Activated gamma-delta T cell treated with anti-CD3 and anti-CD28 coated beads, Interleukin-2, amount 50 U/mL, for 16 hours (primary cell): ENCODE results near the gene APOA1.

Experiments
- DNase-seq: peaks from one replicate; pipeline ENCODE4 v3.0.0-alpha.2; 2020; ENCODE audit warnings: low read depth

APOA1 gene

GRCh38 chr11:116833816-116834534 lies 3.4 kb downstream of the APOA1 start:
- DNase-seq, result no peak

DNA sequence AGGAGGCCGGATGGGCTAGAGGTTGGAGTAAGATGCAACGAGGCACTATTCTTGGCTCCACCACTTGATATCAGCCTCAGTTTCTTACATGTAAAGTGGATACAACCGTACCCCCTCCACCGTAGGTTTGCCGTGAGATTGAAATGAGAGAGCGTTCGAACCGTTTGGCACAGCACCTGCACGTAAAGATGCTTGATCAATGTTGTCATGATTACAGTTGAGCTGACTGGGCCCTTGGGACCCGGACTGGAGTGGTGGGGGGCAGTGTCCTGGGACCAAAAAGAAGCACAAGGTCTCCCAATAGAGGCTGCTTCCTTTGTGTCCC lies 4.0 kb downstream of the APOA1 start:
- DNase-seq, result no peak

- no peak for DNase-seq
Measured at GRCh38 chr11:116832350-116833290, 4.8 kb downstream of the APOA1 start.

DNA sequence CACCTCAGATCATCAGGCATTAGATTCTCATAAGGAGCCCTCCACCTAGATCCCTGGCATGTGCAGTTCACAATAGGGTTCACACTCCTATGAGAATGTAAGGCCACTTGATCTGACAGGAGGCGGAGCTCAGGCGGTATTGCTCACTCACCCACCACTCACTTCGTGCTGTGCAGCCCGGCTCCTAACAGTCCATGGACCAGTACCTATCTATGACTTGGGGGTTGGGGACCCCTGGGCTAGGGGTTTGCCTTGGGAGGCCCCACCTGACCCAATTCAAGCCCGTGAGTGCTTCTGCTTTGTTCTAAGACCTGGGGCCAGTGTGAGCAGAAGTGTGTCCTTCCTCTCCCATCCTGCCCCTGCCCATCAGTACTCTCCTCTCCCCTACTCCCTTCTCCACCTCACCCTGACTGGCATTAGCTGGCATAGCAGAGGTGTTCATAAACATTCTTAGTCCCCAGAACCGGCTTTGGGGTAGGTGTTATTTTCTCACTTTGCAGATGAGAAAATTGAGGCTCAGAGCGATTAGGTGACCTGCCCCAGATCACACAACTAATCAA lies 5.6 kb downstream of the APOA1 start:
- DNase-seq, result no peak

DNA sequence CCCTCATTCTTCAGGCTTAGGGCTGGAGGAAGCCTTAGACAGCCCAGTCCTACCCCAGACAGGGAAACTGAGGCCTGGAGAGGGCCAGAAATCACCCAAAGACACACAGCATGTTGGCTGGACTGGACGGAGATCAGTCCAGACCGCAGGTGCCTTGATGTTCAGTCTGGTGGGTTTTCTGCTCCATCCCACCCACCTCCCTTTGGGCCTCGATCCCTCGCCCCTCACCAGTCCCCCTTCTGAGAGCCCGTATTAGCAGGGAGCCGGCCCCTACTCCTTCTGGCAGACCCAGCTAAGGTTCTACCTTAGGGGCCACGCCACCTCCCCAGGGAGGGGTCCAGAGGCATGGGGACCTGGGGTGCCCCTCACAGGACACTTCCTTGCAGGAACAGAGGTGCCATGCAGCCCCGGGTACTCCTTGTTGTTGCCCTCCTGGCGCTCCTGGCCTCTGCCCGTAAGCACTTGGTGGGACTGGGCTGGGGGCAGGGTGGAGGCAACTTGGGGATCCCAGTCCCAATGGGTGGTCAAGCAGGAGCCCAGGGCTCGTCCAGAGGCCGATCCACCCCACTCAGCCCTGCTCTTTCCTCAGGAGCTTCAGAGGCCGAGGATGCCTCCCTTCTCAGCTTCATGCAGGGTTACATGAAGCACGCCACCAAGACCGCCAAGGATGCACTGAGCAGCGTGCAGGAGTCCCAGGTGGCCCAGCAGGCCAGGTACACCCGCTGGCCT lies 7.1 kb downstream of the APOA1 start:
- no peak for DNase-seq

DNA sequence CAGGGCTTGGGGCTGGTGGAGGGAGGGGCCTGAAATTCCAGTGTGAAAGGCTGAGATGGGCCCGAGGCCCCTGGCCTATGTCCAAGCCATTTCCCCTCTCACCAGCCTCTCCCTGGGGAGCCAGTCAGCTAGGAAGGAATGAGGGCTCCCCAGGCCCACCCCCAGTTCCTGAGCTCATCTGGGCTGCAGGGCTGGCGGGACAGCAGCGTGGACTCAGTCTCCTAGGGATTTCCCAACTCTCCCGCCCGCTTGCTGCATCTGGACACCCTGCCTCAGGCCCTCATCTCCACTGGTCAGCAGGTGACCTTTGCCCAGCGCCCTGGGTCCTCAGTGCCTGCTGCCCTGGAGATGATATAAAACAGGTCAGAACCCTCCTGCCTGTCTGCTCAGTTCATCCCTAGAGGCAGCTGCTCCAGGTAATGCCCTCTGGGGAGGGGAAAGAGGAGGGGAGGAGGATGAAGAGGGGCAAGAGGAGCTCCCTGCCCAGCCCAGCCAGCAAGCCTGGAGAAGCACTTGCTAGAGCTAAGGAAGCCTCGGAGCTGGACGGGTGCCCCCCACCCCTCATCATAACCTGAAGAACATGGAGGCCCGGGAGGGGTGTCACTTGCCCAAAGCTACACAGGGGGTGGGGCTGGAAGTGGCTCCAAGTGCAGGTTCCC lies 7.8 kb downstream of the APOA1 start, which contains the start of gene APOC3:
Gene APOC3, plus strand, starts transcription at position 383 of the 659 bp plus-strand sequence. CDS start 676 bp downstream, outside the sequence.
- DNase-seq, result no peak

DNA sequence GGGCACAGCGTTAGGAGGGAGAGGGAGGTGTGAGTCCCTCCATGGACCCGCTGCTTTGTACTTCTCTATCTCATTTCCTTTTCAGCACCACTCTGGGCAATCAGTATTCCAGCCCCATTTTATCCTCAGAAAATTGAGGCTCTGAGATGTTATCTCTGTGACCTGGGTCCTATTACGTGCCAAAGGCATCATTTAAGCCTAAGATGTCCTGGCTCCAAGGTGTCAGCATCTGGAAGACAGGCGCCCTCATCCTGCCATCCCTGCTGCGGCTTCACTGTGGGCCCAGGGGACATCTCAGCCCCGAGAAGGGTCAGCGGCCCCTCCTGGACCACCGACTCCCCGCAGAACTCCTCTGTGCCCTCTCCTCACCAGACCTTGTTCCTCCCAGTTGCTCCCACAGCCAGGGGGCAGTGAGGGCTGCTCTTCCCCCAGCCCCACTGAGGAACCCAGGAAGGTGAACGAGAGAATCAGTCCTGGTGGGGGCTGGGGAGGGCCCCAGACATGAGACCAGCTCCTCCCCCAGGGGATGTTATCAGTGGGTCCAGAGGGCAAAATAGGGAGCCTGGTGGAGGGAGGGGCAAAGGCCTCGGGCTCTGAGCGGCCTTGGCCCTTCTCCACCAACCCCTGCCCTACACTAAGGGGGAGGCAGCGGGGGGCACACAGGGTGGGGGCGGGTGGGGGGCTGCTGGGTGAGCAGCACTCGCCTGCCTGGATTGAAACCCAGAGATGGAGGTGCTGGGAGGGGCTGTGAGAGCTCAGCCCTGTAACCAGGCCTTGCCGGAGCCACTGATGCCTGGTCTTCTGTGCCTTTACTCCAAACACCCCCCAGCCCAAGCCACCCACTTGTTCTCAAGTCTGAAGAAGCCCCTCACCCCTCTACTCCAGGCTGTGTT lies 8.5 kb downstream of the APOA1 start:
- no peak for DNase-seq

DNA sequence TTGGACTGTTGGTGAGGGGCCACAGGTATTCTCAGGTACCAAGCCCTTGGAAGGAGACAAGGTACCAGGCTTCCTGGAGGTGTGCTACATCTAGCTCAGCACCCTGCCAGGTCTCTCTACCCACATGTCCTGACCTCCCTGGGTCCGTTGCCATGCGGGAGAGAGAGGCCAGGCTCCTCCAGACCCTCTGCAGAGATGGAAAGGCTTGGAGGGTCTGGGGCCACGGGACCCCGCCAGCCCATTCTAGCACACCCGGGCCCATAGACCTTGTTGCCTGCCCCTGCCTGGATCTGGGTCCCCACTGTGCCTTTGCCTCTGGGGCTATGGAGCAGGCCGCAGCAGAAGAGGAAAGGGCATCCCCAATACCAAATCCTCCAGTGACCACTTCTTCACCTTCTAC lies 10.0 kb downstream of the APOA1 start:
- no peak for DNase-seq

- DNase-seq, result no peak
Measured at GRCh38 chr11:116826751-116827431, 10.5 kb downstream of the APOA1 start.

DNA sequence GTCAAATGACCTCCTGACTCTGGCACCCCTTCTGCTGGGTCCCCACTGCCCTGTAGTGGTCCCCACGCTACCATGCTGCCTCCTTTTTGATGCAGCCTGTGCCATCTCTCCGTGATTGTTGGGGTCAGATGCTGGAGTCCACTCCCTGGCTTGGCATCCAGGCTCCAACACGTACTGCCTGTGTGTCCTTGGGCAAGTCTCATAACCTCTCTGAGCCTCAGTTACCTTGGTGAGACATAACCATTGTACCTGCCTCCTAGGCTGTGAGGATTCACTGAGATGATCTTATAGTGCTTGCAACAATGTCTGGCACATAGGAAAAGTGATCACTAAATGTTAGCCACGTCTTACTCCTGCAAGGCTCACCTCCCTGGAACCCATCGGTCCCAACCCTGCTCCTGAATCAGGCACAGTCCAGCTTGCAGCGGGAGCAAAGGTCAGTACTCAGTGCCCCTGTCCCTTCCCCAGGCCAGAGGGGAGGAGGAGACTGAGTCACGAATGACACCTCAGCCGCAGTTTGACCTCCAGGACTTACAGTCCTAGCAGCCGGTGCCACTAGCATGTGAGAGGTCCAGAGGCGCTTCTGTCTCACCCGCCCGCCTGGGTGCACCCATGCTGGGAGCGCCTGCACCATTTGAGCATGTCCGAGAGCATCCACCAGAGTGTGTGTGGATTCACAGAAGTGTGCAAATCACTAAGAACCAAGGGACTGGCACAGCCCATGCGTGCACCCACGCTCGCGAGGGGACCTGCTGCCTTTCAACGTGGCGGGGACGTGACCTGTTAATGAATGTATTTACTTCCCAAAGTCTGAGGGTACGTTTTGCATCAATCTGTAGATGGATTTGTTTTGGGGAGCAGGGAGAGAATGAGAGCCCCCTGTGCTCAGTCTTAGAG lies 11.3 kb downstream of the APOA1 start:
- DNase-seq, result no peak

DNA sequence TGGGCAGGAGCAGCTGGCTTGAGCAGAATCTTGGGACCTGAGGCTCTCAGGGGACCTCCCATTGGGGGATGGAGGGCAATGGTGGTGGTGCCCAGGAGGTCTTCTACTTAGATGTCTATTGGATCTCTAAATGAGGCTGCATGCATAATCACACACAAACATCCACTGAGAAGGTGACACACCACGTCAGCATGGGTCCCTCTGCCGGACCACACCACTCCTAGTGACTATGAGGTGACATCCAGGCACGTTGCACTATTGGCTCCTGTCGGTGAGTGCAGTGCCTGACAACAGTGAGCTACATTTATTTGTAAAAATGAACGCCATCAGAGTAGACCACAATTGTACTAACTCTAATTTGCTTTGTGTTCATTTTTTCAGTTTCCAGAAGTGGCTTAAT lies 12.0 kb downstream of the APOA1 start:
- DNase-seq, result no peak

DNA sequence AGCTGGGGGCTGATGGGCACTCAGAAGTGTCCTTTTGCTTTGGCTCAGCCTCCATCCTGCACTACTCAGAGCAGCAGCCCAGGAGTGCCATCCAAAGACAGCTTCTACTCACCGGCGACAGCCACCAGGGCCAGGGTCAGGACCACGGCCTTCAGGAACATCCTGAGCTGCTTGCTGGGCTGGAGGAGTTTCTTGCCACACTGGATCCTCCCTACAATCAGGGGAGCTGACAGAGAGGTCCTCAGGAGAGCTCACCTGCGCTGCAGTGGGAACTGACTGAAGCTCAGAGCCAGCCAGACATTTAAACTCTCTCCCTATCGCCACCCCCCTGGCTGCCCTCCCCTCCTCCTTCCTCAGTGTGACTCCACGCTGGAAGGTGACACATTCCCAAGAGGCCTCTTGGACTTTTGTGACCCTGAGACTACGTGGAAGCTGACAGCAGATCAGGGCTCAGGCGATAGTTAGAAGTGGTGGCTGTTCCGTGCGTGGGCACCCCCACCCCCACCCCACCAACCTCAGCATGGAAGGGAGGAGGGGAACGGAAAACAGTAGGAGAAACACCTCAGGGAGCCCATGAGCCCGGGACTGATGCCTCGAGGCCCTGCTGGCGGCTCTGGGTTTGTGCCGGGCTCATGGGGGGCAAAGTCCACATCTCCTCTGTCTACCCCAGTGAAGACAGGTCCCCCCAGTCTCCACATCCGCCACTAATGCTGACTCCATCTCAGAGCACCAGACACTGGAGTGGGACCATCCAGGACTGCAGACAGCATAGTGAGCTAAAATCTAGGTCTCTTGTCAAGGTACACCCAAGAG lies 14.2 kb downstream of the APOA1 start, which contains the start of gene APOA4:
Gene APOA4, minus strand, starts transcription at position 274 of the 813 bp plus-strand sequence. Its CDS starts 113 bp downstream, at position 161.
- DNase-seq, result no peak

DNA sequence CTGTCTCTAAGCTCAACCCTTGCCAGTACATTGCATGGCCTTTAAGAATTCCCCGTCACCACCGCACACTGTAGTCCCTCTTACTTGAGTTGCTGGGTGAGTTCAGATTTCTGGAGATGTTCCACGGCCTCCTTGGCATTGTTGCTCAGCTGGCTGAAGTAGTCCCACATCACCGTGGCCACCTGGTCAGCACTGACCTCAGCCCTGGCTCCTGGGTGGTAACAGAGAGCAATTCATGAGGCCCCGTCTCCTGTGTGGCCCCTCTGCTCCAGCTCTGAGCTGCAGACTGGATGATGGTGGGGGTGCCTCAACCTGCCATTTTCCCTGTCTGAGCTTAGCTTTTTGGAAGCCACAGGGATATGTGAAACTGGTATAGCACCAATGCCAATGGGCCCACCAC lies 14.8 kb downstream of the APOA1 start:
- DNase-seq, result no peak

- no peak for DNase-seq
Measured at GRCh38 chr11:116821050-116821918, 16.1 kb downstream of the APOA1 start.

GRCh38 chr11:116819049-116819448 lies 18.4 kb downstream of the APOA1 start:
- DNase-seq, result no peak

- DNase-seq, result no peak
Measured at GRCh38 chr11:116814502-116814901, 22.9 kb downstream of the APOA1 start.
